Prostate gland (tissue), 2 donors: ENCODE results near the gene MAGI2. TPM values are rescaled to one million over a fixed set of nuclear protein-coding genes. Genes with fewer than 3 reads are reported as not detected.

Experiments
- DNase-seq: peaks from one replicate; pipeline ENCODE4 v3.0.0-alpha.2; 2019; ENCODE audit warnings: low spot score
- H3K27ac ChIP-seq, 2 donors: fragments of 200-600 bp; sonication (generic); 2 replicates each; pipeline ENCODE4 v1.5.1; 2017 to 2019
- H3K27me3 ChIP-seq: fragments of 200-600 bp; sonication (generic); replicated peaks from 2 replicates; pipeline ENCODE4 v1.5.1; 2019; ENCODE audit not compliant: insufficient read depth
- H3K36me3 ChIP-seq, 2 donors: fragments of 200-600 bp; sonication (generic); 1 replicate in 1 of 2; 2 replicates in 1 of 2; pipeline versions ENCODE4 v1.5.1 to v1.8.1; 2017 to 2019
- H3K4me1 ChIP-seq: fragments of 200-600 bp; sonication (generic); replicated peaks from 2 replicates; pipeline ENCODE4 v1.5.1; 2019
- H3K4me3 ChIP-seq, 2 donors: fragments of 200-600 bp; sonication (generic); 2 replicates each; pipeline ENCODE4 v1.5.1; 2017 to 2019
- H3K9me3 ChIP-seq: fragments of 200-600 bp; sonication (generic); 2 replicates; pipeline ENCODE4 v1.5.1; 2017
- CTCF ChIP-seq, 4 experiments: fragments of 200-600 bp in 2 of 4; fragments of 450-650 bp in 2 of 4; sonication (generic) in 2 of 4; IDR thresholded peaks; 1 replicate in 3 of 4; 2 replicates in 1 of 4; pipeline ENCODE4 v1.5.1; 2016 to 2019; ENCODE audit warnings: antibody characterized with exemption in 4 of 4, mild to moderate bottlenecking in 2 of 4, moderate library complexity in 2 of 4
- POLR2A ChIP-seq: fragments of 450-650 bp; IDR thresholded peaks from one replicate; pipeline ENCODE4 v1.6.1; 2016; ENCODE audit warnings: antibody characterized with exemption, mild to moderate bottlenecking
- POLR2AphosphoS5 ChIP-seq: sonication (generic); formaldehyde crosslinking; IDR thresholded peaks from one replicate; pipeline ENCODE4 v1.6.1; 2017; ENCODE audit warnings: antibody characterized with exemption
- WGBS: methylation state at CpG from one replicate; pipeline ENCODE4 v1.1.5; 2018; 5-methylcytosine and 5-hydroxymethylcytosine counted together
- intact Hi-C: fragments of 100-400 bp; cut with DNase I; formaldehyde crosslinking; loops from one replicate; pipeline ENCODE4 v1.14.2; 2022
- total RNA-seq, 2 donors: library from RNA; depleted of rRNA; stranded (reverse); fragments of >200 nt; gene quantifications; one replicate each; pipeline ENCODE4 v1.1.0, GENCODE V29; 2016

Gene MAGI2
- total RNA-seq, 2 donors from 2014 or later, result 27.1 to 31.3 TPM

- Histone ChIP-seq H3K36me3 (no peaks in the 10 kb centered on the region), H3K4me3 (no peak overlapping the region), H3K9me3 (no peaks in the 10 kb centered on the region), H3K4me1 (no peaks in the 10 kb centered on the region), H3K27me3 (no peaks in the 10 kb centered on the region), H3K27ac (no peak overlapping the region)
- no peak for DNase-seq
- intact Hi-C loops, result no loop called here
- TF ChIP-seq CTCF (IDR thresholded peaks at IDR 0.05) (no peak), POLR2A (no peak), POLR2AphosphoS5 (no peak)
- 54% methylated on average over 5 of the region's 5 CpGs for WGBS
Measured at GRCh38 chr7:78161781-78162180, 1291.7 kb downstream of the MAGI2 start.

- no peak overlapping the region for H3K4me3 ChIP-seq
- no peaks in the 10 kb centered on the region for H3K36me3 ChIP-seq
- DNase-seq, result no peak
- intact Hi-C loops, result loop anchor here (10.0 kb wide), 1 partner anchor 325 kb away; no protein-coding TSS in a partner anchor
- no peaks in the 10 kb centered on the region for H3K9me3 ChIP-seq
- H3K27ac ChIP-seq, result no peak overlapping the region
- no peaks in the 10 kb centered on the region for H3K27me3 ChIP-seq
- no peak for TF ChIP-seq POLR2A
- no peak for TF ChIP-seq CTCF (IDR thresholded peaks at IDR 0.05)
- TF ChIP-seq POLR2AphosphoS5, result no peak
- no peaks in the 10 kb centered on the region for H3K4me1 ChIP-seq
- 90% methylated on average over 2 of the region's 2 CpGs for WGBS
Measured at GRCh38 chr7:78159545-78159944, 1293.9 kb downstream of the MAGI2 start.

GRCh38 chr7:78153285-78153684 is 1300.2 kb downstream of the MAGI2 start:
- no peak overlapping the region for H3K4me3 ChIP-seq
- no peak for TF ChIP-seq POLR2A
- no peak for TF ChIP-seq CTCF (IDR thresholded peaks at IDR 0.05)
- TF ChIP-seq POLR2AphosphoS5, result no peak
- no peaks in the 10 kb centered on the region for H3K9me3 ChIP-seq
- no peaks in the 10 kb centered on the region for H3K4me1 ChIP-seq
- 62% methylated on average over 4 of the region's 4 CpGs for WGBS
- DNase-seq, result no peak
- H3K27ac ChIP-seq, result no peak overlapping the region
- H3K27me3 ChIP-seq, result no peaks in the 10 kb centered on the region
- no peaks in the 10 kb centered on the region for H3K36me3 ChIP-seq
- intact Hi-C loops, result loop anchor here (10.0 kb wide), 1 partner anchor 332 kb away; no protein-coding TSS in a partner anchor

DNA sequence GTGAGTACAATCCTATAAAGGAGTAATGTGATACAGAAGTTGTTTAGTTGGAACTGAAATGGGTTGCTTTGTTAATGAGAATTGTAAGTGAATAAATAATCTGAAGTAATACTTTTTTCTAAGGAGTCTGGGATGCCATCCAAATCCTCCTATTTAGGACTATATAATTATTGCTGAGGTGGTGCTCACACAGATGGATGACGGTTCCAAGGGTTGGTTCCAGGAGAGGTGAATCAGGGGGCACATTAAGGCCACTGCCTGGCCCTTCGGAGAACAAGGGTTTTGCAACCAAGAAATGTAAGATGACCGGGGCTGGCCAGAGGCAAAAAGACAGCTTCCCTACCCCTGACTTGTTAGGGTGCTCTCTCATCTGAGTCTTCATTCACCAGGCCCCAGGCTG is 1302.2 kb downstream of the MAGI2 start:
- intact Hi-C loops, result loop anchor here (10.0 kb wide), 1 partner anchor 334 kb away; no protein-coding TSS in a partner anchor
- no peaks in the 10 kb centered on the region for H3K36me3 ChIP-seq
- no peak for DNase-seq
- H3K27ac ChIP-seq, result no peak overlapping the region
- TF ChIP-seq POLR2AphosphoS5, result no peak
- TF ChIP-seq POLR2A, result no peak
- no peak for TF ChIP-seq CTCF (IDR thresholded peaks at IDR 0.05)
- no peaks in the 10 kb centered on the region for H3K9me3 ChIP-seq
- H3K4me3 ChIP-seq, result no peak overlapping the region
- no peaks in the 10 kb centered on the region for H3K27me3 ChIP-seq
- H3K4me1 ChIP-seq, result no peaks in the 10 kb centered on the region
- WGBS, result 36% methylated on average over 3 of the region's 3 CpGs

DNA sequence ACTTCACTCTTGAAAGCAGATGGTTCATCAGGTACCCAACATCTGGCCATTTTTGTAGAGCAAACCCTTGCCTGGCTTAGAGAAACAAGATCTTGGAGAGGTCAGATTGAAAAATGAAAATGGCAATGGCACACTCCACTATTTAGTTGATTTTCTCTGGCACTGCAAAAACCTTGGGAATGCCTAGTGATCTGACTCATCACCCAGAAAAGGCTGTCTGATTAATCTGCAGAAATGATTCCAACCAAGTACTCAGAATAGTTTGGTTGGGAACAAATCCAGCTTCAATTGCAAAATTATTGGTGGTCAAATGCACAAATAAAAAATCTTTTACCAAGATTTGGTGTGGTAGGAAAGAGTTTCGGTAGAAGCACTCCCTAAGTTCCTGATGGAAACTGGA is 1303.7 kb downstream of the MAGI2 start:
- WGBS, result 85% methylated on average over 1 of the region's 1 CpG
- Histone ChIP-seq H3K4me1 (no peaks in the 10 kb centered on the region), H3K36me3 (no peaks in the 10 kb centered on the region), H3K27me3 (no peaks in the 10 kb centered on the region), H3K27ac (no peak overlapping the region), H3K9me3 (no peaks in the 10 kb centered on the region), H3K4me3 (no peak overlapping the region)
- TF ChIP-seq POLR2AphosphoS5 (no peak), POLR2A (no peak), CTCF (IDR thresholded peaks at IDR 0.05) (no peak)
- no peak for DNase-seq
- intact Hi-C loops, result loop anchor here (10.0 kb wide), 1 partner anchor 335 kb away; no protein-coding TSS in a partner anchor
